Measurements from ENCODE around the gene AIFM2. TPM values are rescaled to one million over a fixed set of nuclear protein-coding genes. Genes with fewer than 3 reads are reported as not detected.
A peak's percentile ranks its signal among the peaks of the same experiment; 100 is the strongest.

Gene AIFM2
- total and polyA plus RNA-seq, 2 of the 13 experiments (the other 11 are each of a cell fraction or from before 2014, with no cell fraction given): 20.3 to 29.5 TPM

- peak; percentile 93; the same call in 1 of the 2 replicates for TF ChIP-seq NCOR1 (IDR thresholded peaks at IDR 0.05; ENCODE audit: borderline replicate concordance, low read length)
- TF ChIP-seq ZNF350 (CRISPR knock-in tag; IDR thresholded peaks at IDR 0.05; ENCODE audit: borderline replicate concordance, low read depth): no peak
- TF ChIP-seq SOX5 (CRISPR knock-in tag; IDR thresholded peaks at IDR 0.05; ENCODE audit: borderline replicate concordance): peak; percentile 71; the same call in 1 of the 2 replicates
- TF ChIP-seq ZNF547 (CRISPR knock-in tag; IDR thresholded peaks at IDR 0.05): no peak
- TF ChIP-seq, protein P1, sequence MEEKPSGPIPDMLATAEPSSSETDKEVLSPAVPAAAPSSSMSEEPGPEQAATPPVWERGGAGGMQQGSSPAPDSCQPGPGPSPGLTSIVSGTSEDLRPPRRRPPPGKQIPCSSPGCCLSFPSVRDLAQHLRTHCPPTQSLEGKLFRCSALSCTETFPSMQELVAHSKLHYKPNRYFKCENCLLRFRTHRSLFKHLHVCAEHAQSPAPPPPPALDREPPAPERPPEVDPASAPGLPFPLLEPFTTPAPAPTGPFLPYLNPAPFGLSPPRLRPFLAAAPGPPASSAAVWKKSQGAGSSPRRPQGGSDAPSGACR (CRISPR knock-in tag; IDR thresholded peaks at IDR 0.05): peak; percentile 93; the same call in 1 of the 2 replicates
- TF ChIP-seq MYPOP (CRISPR knock-in tag; IDR thresholded peaks at IDR 0.05): no peak
- TF ChIP-seq BRCA1 (CRISPR knock-in tag; IDR thresholded peaks at IDR 0.05): no peak
- no peak for TF ChIP-seq RARG (CRISPR knock-in tag; IDR thresholded peaks at IDR 0.05; ENCODE audit: low read depth)
- TF ChIP-seq PRDM10 (CRISPR knock-in tag; IDR thresholded peaks at IDR 0.05; ENCODE audit: low read depth): peak; percentile 64; the same call in 1 of the 2 replicates
- TF ChIP-seq ZNF772 (CRISPR knock-in tag; IDR thresholded peaks at IDR 0.05): no peak
- TF ChIP-seq, protein P2, sequence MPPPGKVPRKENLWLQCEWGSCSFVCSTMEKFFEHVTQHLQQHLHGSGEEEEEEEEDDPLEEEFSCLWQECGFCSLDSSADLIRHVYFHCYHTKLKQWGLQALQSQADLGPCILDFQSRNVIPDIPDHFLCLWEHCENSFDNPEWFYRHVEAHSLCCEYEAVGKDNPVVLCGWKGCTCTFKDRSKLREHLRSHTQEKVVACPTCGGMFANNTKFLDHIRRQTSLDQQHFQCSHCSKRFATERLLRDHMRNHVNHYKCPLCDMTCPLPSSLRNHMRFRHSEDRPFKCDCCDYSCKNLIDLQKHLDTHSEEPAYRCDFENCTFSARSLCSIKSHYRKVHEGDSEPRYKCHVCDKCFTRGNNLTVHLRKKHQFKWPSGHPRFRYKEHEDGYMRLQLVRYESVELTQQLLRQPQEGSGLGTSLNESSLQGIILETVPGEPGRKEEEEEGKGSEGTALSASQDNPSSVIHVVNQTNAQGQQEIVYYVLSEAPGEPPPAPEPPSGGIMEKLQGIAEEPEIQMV (CRISPR knock-in tag; IDR thresholded peaks at IDR 0.05; ENCODE audit: low read depth): no peak
- TF ChIP-seq MXD4 (CRISPR knock-in tag; IDR thresholded peaks at IDR 0.05): no peak
- TF ChIP-seq, protein P3, sequence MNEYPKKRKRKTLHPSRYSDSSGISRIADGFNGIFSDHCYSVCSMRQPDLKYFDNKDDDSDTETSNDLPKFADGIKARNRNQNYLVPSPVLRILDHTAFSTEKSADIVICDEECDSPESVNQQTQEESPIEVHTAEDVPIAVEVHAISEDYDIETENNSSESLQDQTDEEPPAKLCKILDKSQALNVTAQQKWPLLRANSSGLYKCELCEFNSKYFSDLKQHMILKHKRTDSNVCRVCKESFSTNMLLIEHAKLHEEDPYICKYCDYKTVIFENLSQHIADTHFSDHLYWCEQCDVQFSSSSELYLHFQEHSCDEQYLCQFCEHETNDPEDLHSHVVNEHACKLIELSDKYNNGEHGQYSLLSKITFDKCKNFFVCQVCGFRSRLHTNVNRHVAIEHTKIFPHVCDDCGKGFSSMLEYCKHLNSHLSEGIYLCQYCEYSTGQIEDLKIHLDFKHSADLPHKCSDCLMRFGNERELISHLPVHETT (CRISPR knock-in tag; conservative IDR thresholded peaks at IDR 0.05): no peak
- no peak for TF ChIP-seq ZNF367 (CRISPR knock-in tag; IDR thresholded peaks at IDR 0.05; ENCODE audit: borderline replicate concordance)
- TF ChIP-seq ARHGAP35 (CRISPR knock-in tag; IDR thresholded peaks at IDR 0.05; ENCODE audit: borderline replicate concordance): no peak
- no peak for TF ChIP-seq ZNF549 (CRISPR knock-in tag; IDR thresholded peaks at IDR 0.05)
- TF ChIP-seq ZNF720 (CRISPR knock-in tag; IDR thresholded peaks at IDR 0.05): no peak
- TF ChIP-seq ZNF121 (CRISPR knock-in tag; IDR thresholded peaks at IDR 0.05): no peak
- TF ChIP-seq ZNF563 (CRISPR knock-in tag; IDR thresholded peaks at IDR 0.05): no peak
- no peak for TF ChIP-seq NR2F1 (CRISPR knock-in tag; IDR thresholded peaks at IDR 0.05)
- peak; percentile 53; the same call in 1 of the 2 replicates for TF ChIP-seq YEATS4 (CRISPR knock-in tag; IDR thresholded peaks at IDR 0.05; ENCODE audit: borderline replicate concordance)
- TF ChIP-seq PBX2 (CRISPR knock-in tag; IDR thresholded peaks at IDR 0.05): no peak
Observed at GRCh38 chr10:70090951-70091350, 41.7 kb downstream of the AIFM2 start (continued).

All from HepG2 (cell line).